SHP77 (cell line): Measurements from ENCODE around the gene PHPT1.
"Not testable (repeated sequence)": the region's sequence is repeated elsewhere in the genome, so short reads cannot be mapped to it uniquely, and the experiment has no call there.

Experiments used
- DNase-seq, 2 experiments: peaks; one replicate each; lab custom pipeline; 2025; lab: John Stamatoyannopoulos, UW

PHPT1 gene

GRCh38 chr9:136849038-136849959 is at the start of gene PHPT1:
PHPT1 (plus strand) TSS chr9:136849409; CDS start chr9:136849431, 22 bp downstream.
- DNase-seq: peak; percentile 97 to 98

- peak; percentile 89 to 96 for DNase-seq
Observed at GRCh38 chr9:136799854-136800657, 49.2 kb upstream of the PHPT1 start.

GRCh38 chr9:136802321-136802720 is 46.9 kb upstream of the PHPT1 start:
- DNase-seq: no peak

- DNase-seq: not testable (repeated sequence)
Observed at GRCh38 chr9:136803009-136803550, 46.1 kb upstream of the PHPT1 start.

- DNase-seq: no peak
Observed at GRCh38 chr9:136803551-136804508, 45.4 kb upstream of the PHPT1 start.

GRCh38 chr9:136804509-136805206 is 44.6 kb upstream of the PHPT1 start:
- peak in 1 of 2 experiments; percentile 23 for DNase-seq

GRCh38 chr9:136805207-136805740 is 43.9 kb upstream of the PHPT1 start:
- DNase-seq: no peak

GRCh38 chr9:136806067-136806466 is 43.1 kb upstream of the PHPT1 start:
- DNase-seq: no peak

GRCh38 chr9:136806631-136807201 is 42.5 kb upstream of the PHPT1 start:
- DNase-seq: no peak

GRCh38 chr9:136807281-136808074 is 41.7 kb upstream of the PHPT1 start, which contains the start of gene RABL6:
RABL6 (plus strand) TSS chr9:136807948; CDS start chr9:136808197, 249 bp downstream.
- DNase-seq: peak; percentile 71 to 73

GRCh38 chr9:136808075-136808805 is 41.0 kb upstream of the PHPT1 start:
- DNase-seq: no peak

- DNase-seq: no peak
Observed at GRCh38 chr9:136808806-136809158, 40.4 kb upstream of the PHPT1 start.

GRCh38 chr9:136814725-136815421 is 34.3 kb upstream of the PHPT1 start:
- DNase-seq: no peak

- DNase-seq: no peak
Observed at GRCh38 chr9:136815422-136815782, 33.8 kb upstream of the PHPT1 start.

- DNase-seq: no peak
Observed at GRCh38 chr9:136820971-136821825, 28.0 kb upstream of the PHPT1 start.

GRCh38 chr9:136821826-136822544 is 27.2 kb upstream of the PHPT1 start:
- DNase-seq: no peak
